Astrocyte of the cerebellum (primary cell): ENCODE measurements around the gene ANGPTL5.
"Not testable (repeated sequence)": the region's sequence is repeated elsewhere in the genome, so short reads cannot be mapped to it uniquely, and the experiment has no call there.

ENCODE experiments used
- DNase-seq: peaks from one replicate; pipeline ENCODE4 v3.0.0-alpha.2; 2011; ENCODE audit warnings: low read depth
- H3K4me3 ChIP-seq: 2 replicates; pipeline ENCODE4 v1.5.1; 2011; ENCODE audit warnings: mild to moderate bottlenecking, low read depth, low read length, moderate library complexity
- in situ Hi-C: cut with HindIII; loops from 2 replicates; pipeline ENCODE4 v1.10.0; 2017; ENCODE audit warnings: low sequenced_read_pairs
- TF ChIP-seq, protein P1 (sequence below): IDR thresholded peaks from 2 replicates; pipeline ENCODE4 v1.5.1; 2012; ENCODE audit warnings: low read length, low read depth, moderate library complexity, mild to moderate bottlenecking; ENCODE audit errors: missing control alignments

Gene ANGPTL5

DNA sequence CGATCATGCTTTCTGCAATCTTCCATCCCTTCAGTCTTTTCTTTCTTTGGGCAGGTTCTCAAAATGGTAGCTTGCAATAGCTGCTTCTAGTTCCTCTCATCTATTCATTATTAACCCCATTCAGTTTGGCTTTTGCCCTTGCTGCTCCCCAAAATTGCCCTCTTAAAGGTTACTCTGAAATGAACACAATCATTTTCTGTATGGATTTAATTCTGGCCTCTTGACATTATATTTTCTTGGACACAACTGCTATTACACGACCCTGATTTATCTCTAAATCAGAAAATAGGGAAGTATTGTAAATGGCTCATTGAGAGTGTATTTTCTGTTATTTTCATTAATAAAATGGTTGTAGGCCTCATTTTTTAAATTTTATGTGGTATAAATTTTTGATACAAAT is at the start of gene ANGPTL5:
Gene ANGPTL5 (minus strand): TSS at position 101 of the 400 bp plus-strand sequence. CDS start 8,613 bp downstream, outside the sequence.
- in situ Hi-C loops, result no loop called here
- peak within 1 kb of the TSS; percentile 60 for H3K4me3 ChIP-seq
- no peak for DNase-seq
- TF ChIP-seq, protein P1, sequence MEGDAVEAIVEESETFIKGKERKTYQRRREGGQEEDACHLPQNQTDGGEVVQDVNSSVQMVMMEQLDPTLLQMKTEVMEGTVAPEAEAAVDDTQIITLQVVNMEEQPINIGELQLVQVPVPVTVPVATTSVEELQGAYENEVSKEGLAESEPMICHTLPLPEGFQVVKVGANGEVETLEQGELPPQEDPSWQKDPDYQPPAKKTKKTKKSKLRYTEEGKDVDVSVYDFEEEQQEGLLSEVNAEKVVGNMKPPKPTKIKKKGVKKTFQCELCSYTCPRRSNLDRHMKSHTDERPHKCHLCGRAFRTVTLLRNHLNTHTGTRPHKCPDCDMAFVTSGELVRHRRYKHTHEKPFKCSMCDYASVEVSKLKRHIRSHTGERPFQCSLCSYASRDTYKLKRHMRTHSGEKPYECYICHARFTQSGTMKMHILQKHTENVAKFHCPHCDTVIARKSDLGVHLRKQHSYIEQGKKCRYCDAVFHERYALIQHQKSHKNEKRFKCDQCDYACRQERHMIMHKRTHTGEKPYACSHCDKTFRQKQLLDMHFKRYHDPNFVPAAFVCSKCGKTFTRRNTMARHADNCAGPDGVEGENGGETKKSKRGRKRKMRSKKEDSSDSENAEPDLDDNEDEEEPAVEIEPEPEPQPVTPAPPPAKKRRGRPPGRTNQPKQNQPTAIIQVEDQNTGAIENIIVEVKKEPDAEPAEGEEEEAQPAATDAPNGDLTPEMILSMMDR, result no peak

DNA sequence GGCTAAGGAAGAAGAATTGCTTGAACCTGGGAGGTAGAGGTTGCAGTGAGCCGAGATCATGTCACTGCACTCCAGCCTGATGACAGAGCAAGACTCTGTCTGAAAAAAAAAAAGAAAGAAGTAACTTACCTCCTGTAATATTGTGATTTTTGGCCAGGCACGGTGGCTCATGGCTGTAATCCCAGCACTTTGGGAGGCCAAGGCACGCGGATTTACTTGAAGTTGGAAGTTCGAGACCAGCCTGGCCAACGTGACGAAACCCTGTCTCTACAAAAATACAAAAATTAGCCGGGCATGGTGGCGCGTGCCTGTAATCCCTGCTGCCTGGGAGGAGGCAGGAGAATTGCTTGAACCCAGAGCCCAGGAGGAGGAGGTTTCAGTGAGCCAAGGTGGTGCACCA is 47.9 kb upstream of the ANGPTL5 start:
- in situ Hi-C loops, H3K4me3 ChIP-seq, DNase-seq: not testable (repeated sequence)

GRCh38 chr11:101960231-101960630 is 43.9 kb upstream of the ANGPTL5 start:
- DNase-seq, result no peak
- in situ Hi-C loops, result no loop called here
- no peak overlapping the region for H3K4me3 ChIP-seq
- TF ChIP-seq, protein P1, result no peak

- no peak overlapping the region for H3K4me3 ChIP-seq
- in situ Hi-C loops, result no loop called here
- DNase-seq, result no peak
- TF ChIP-seq, protein P1, result no peak
These were observed 39.4 kb upstream of the ANGPTL5 start for GRCh38 chr11:101955701-101956100.

DNA sequence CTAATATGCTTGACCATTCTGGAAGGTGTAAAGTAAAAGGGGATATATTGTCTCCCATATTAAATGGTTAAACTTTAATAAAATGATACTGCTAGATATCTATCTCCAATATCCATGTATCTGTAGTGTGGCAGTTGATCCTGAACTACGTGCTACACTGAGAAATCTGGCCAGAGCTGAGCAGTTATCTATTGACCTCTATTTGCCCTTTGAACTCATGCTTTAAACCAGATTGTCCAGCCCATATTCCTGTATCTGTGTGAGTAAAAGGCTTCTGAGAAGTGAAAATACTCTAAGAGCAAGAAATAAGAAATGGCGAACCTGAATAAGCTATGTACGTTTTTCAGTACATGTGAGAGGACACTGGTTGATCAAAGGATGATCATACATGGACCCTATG is 39.0 kb upstream of the ANGPTL5 start:
- no peak for DNase-seq
- no peak overlapping the region for H3K4me3 ChIP-seq
- TF ChIP-seq, protein P1, result no peak
- in situ Hi-C loops, result no loop called here

DNA sequence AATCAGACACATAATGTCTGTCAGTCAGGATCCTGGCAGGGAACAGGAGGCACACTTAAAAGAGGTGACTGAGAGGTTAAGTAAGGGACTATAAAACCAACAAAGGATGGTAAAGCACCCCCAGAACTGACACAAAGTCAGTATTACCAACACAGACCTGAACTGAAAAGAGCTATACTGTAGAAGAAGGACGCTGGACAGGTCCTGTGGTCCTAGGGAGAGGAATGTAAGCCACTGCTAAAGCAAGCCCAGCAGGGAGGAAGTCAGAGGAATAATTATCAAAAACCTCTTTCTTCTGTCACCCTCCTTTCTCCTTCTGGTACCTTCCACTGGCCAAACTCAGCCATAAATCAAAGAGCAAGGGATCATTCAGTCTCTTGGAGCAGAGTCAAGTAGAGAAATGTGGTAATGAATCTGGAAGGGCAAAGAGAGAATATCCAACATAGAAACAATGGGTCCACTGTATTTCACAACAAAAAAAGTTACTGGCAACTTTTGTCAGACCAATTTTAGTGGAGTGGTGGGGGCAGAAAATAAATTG is 33.4 kb upstream of the ANGPTL5 start:
- DNase-seq, result no peak
- TF ChIP-seq, protein P1, result no peak
- in situ Hi-C loops, result no loop called here

DNA sequence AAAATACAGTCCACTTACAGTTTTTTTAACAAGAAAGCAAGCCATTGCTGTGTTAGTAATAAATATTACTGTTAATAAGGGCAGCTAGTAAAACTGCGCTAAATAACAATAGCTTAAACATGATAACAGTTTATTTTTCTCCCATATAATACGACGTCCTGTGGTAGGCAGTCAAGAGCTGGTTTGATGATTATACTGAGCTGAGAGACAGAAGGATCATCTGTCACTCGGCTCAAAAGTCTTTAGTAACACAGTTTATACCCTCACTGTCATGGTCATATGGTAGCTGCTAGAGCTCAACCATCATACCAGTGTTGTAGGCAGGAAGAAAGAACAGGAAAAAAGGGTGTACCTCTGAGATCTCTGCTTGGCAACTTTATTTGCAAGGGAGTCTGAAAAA is 29.1 kb upstream of the ANGPTL5 start:
- TF ChIP-seq, protein P1, result no peak
- DNase-seq, result no peak
- no peak overlapping the region for H3K4me3 ChIP-seq
- in situ Hi-C loops, result no loop called here

More for the DNA sequence above, 33.4 kb upstream of the ANGPTL5 start:
- no peak overlapping the region for H3K4me3 ChIP-seq
